ENCODE data around the gene EEF1E1.

Gene EEF1E1

DNA sequence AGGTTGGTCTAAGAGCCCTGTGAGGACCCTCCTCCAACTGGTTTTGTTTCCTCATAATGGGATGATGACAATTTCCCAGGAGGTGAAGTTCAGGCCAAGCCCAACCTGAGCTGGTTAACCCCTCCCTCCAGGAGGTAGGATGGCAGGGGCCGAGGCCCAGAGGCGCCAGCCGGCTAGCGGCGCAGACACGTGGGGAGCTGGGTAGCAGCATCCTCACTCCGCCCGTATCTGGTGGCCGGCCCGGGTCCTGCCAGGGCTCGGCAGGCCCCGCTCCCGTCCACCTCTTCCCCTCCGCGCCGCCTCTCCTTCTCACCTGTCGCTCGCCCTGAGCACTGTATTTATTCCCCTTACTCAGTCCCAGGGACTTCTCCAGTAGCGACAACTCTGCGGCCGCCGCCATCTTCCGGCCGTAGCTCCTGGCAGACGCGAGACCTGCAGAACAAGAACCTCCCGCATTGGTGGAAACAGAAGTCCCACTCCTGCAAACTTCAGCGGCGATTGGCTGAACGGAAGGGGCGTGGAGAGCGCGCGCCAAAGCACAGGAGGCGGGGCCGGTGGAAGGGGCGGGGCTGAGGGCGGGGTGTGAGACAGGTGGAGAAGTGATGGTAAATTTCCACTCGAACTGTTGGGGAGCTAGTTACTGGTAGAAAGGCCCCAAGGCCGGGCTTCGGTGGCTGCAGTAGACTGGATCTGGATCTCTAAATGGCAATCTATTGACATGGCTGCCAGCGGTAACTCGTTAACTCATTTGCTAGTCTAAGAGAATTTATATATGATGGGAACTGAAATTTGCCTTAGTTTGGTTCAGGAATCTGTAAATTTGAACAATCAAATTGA, at the start of gene EEF1E1:
Gene EEF1E1 (minus strand): TSS at position 427 of the 837 bp plus-strand sequence. CDS start 27 bp downstream, at position 400.
- peak; percentile 95 for DNase-seq (ENCODE audit: extremely low spot score)
- TF ChIP-seq LEF1 (IDR thresholded peaks at IDR 0.05; ENCODE audit: borderline replicate concordance) (no peak), SP1 (IDR thresholded peaks at IDR 0.05) (no peak; the same call in 1 of the 2 replicates), ELF4 (IDR thresholded peaks at IDR 0.05) (no peak; the same call in 1 of the 2 replicates), SUZ12 (IDR thresholded peaks at IDR 0.05) (no peak), L3MBTL2 (conservative IDR thresholded peaks at IDR 0.05) (peak; percentile 87), NFRKB (IDR thresholded peaks at IDR 0.05) (peak; percentile 88), TARDBP (IDR thresholded peaks at IDR 0.05) (no peak)
- ChIA-PET CTCF (interaction anchor here (1.0 to 1.1 kb wide), 2 partner anchors 29 to 117 kb away, joined by 3 read pairs; no protein-coding TSS in a partner anchor), POLR2A (interaction anchor here (0.6 to 2.3 kb wide), 15 partner anchors 8 to 191 kb away, joined by 3 to 24 read pairs (median 4); partner anchors contain the start of gene BLOC1S5)

DNA sequence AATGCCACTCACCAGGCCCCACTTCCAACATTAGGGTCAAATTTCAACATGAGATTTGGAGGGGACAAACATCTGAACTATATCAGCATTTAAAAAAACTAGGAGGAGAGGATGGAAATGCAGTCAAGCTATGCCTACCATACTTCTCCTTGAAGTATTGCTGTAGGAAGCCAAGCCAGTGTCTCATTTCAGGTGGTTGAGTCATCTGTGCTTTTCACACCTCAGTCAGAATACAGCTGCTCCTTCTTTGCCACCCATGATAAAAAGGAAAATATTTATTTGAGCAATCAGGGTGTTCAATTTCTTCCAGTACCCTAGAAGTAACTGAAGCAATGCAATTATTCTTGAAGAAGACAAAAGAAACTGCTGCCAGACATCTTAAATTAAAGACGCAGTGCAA, 47.0 kb upstream of the EEF1E1 start:
- no peak for DNase-seq (ENCODE audit: extremely low spot score)
- TF ChIP-seq SUZ12 (IDR thresholded peaks at IDR 0.05), result no peak
- CTCF ChIA-PET, result interaction anchor here (0.6 kb wide), 1 partner anchor 70 kb away, joined by 3 read pairs; no protein-coding TSS in a partner anchor
- POLR2A ChIA-PET, result no interaction called here

DNA sequence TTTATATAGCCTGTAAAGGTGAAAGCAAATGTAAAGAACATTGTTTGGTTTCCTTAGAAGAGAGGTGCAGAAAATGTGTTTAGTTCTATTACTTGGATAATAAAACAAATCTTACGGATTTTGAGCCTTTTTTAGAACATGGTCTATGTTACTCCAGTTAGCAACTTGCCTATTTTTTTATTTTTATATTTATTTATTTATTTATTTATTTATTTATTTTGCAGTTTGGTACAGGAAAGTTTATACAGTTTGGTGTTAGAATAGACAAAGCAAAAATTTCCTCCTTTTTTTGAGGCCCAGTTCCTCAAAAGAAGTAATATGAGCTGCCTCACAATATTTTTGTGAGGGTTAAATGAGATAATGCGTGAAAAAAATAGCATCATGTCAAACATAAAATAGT, 41.6 kb upstream of the EEF1E1 start:
- ChIA-PET CTCF (no interaction called here), POLR2A (no interaction called here)
- no peak for DNase-seq (ENCODE audit: extremely low spot score)
- TF ChIP-seq ZNF384 (IDR thresholded peaks at IDR 0.05) (no peak), FOXA1 (IDR thresholded peaks at IDR 0.05) (no peak), L3MBTL2 (conservative IDR thresholded peaks at IDR 0.05) (no peak), TARDBP (IDR thresholded peaks at IDR 0.05) (no peak), LEF1 (IDR thresholded peaks at IDR 0.05; ENCODE audit: borderline replicate concordance) (no peak), BHLHE40 (IDR thresholded peaks at IDR 0.05; ENCODE audit: borderline replicate concordance) (no peak), FOXK2 (IDR thresholded peaks at IDR 0.05) (no peak), NFRKB (IDR thresholded peaks at IDR 0.05) (no peak), ELF4 (IDR thresholded peaks at IDR 0.05) (no peak), FOXM1 (IDR thresholded peaks at IDR 0.05; ENCODE audit: borderline replicate concordance) (no peak)

DNA sequence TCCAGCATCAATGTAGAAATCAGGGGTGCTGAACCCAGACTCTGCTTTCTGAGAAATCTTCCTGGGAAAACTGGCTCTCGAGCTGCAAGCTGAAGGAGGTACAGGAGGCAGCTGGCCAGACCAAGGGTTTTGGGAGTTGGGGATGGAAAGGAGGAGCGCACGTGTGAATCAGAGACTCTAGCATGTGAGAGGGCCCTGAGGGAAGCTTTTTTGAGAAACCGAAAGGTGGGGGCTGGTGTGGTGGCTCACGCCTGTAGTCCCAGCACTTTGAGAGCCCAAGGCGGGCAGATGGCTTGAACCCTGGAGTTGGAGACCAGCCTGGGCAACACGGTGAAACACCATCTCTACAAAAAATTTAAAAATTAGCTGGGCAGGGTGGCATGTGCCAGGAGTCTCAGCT, 37.1 kb upstream of the EEF1E1 start:
- DNase-seq (ENCODE audit: extremely low spot score), result no peak
- ChIA-PET POLR2A (no interaction called here), CTCF (interaction anchor here (1.1 kb wide), 1 partner anchor 79 kb away, joined by 3 read pairs; no protein-coding TSS in a partner anchor)
- TF ChIP-seq BHLHE40 (IDR thresholded peaks at IDR 0.05; ENCODE audit: borderline replicate concordance), result no peak
- TF ChIP-seq, protein P1, sequence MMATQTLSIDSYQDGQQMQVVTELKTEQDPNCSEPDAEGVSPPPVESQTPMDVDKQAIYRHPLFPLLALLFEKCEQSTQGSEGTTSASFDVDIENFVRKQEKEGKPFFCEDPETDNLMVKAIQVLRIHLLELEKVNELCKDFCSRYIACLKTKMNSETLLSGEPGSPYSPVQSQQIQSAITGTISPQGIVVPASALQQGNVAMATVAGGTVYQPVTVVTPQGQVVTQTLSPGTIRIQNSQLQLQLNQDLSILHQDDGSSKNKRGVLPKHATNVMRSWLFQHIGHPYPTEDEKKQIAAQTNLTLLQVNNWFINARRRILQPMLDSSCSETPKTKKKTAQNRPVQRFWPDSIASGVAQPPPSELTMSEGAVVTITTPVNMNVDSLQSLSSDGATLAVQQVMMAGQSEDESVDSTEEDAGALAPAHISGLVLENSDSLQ (IDR thresholded peaks at IDR 0.05), result no peak

DNA sequence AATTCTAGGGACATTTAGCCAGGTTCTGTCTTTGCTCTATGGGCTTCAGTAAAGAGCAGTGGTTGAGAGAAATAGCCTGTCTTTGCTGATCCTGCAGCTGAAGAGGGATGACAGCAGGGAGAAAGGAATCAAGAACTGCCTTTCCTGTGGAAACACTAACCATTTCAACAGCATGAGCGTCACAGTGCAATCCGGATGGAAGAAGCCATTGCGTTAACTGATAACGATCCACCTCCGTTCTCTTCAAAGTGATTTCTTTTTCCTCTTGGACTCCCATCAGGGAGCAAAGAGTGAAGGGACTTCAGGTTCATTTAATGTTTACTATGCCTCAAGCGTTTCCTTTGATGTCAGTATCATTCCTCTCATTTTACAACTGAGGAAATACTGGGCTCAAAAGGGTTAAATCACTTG, 35.2 kb upstream of the EEF1E1 start:
- TF ChIP-seq FOXM1 (IDR thresholded peaks at IDR 0.05; ENCODE audit: borderline replicate concordance), result no peak
- no peak for TF ChIP-seq NFRKB (IDR thresholded peaks at IDR 0.05)
- TF ChIP-seq ZNF384 (IDR thresholded peaks at IDR 0.05), result no peak
- TF ChIP-seq CTBP1 (IDR thresholded peaks at IDR 0.05; ENCODE audit: borderline replicate concordance), result no peak
- no peak for TF ChIP-seq HDGF (IDR thresholded peaks at IDR 0.05; ENCODE audit: borderline replicate concordance)
- no peak for TF ChIP-seq L3MBTL2 (conservative IDR thresholded peaks at IDR 0.05)
- TF ChIP-seq FOXA1 (IDR thresholded peaks at IDR 0.05), result no peak
- no peak for DNase-seq (ENCODE audit: extremely low spot score)
- POLR2A ChIA-PET, result no interaction called here
- CTCF ChIA-PET, result interaction anchor here (0.6 kb wide), 1 partner anchor 82 kb away, joined by 3 read pairs; no protein-coding TSS in a partner anchor

DNA sequence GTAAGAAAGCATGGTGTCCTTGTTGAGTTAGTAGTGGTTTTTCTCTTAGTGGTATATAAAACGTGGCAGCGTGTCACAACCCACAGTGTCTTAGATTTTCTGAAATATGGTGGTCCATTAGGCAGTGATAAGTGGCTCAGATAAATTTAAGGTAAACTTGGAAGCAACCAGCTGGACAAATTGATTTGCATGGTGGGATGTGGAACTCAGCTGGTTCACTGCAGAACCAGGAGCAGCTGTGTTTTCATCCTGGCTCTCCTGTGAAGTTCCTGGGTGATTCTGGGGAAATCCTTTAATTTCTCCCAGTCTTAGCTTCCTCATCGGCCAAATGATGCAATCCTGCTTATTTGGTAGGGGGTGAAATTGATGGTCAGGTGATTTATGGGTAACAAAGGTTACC, 32.9 kb upstream of the EEF1E1 start:
- ChIA-PET POLR2A (no interaction called here), CTCF (interaction anchor here (1.1 kb wide), 1 partner anchor 84 kb away, joined by 4 read pairs; no protein-coding TSS in a partner anchor)
- TF ChIP-seq ZNF384 (IDR thresholded peaks at IDR 0.05), result no peak
- no peak for TF ChIP-seq NFRKB (IDR thresholded peaks at IDR 0.05)
- DNase-seq (ENCODE audit: extremely low spot score), result no peak

DNA sequence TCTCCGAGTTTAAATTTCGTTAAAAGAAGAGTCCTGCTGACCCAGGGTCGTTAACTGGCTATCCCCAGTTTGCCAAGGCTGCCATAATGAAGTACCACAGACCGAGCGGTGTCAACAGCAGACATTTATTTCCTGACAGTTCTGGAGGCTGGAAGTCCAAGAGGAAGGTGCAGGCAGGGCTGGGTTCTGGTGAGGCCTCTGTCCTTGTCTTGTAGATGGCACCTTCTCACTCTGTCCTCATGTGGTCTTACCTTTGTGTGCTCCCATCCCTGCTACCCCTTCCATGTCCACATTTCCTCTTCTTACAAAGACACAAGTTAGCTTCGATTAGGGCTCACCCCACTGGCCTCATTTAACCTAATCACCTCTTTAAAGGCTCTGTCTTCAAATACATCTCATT, 29.8 kb upstream of the EEF1E1 start:
- no peak for TF ChIP-seq FOXK2 (IDR thresholded peaks at IDR 0.05)
- no peak for TF ChIP-seq ELF4 (IDR thresholded peaks at IDR 0.05)
- no peak for TF ChIP-seq NFRKB (IDR thresholded peaks at IDR 0.05)
- TF ChIP-seq SUZ12 (IDR thresholded peaks at IDR 0.05), result no peak
- no peak for TF ChIP-seq LEF1 (IDR thresholded peaks at IDR 0.05; ENCODE audit: borderline replicate concordance)
- no peak for TF ChIP-seq FOXM1 (IDR thresholded peaks at IDR 0.05; ENCODE audit: borderline replicate concordance)
- no peak for TF ChIP-seq BHLHE40 (IDR thresholded peaks at IDR 0.05; ENCODE audit: borderline replicate concordance)
- no peak for TF ChIP-seq FOXA1 (IDR thresholded peaks at IDR 0.05)
- TF ChIP-seq TARDBP (IDR thresholded peaks at IDR 0.05), result no peak
- TF ChIP-seq ZNF384 (IDR thresholded peaks at IDR 0.05), result no peak
- no peak for TF ChIP-seq SP1 (IDR thresholded peaks at IDR 0.05)
- no peak for TF ChIP-seq ARNT (IDR thresholded peaks at IDR 0.05)
- TF ChIP-seq, protein P1 (IDR thresholded peaks at IDR 0.05), result no peak
- no peak for TF ChIP-seq L3MBTL2 (conservative IDR thresholded peaks at IDR 0.05)
- TF ChIP-seq CTBP1 (IDR thresholded peaks at IDR 0.05; ENCODE audit: borderline replicate concordance), result no peak
- no peak for TF ChIP-seq HDGF (IDR thresholded peaks at IDR 0.05; ENCODE audit: borderline replicate concordance)
- CTCF ChIA-PET, result interaction anchor here (6.9 kb wide), 1 partner anchor 88 kb away, joined by 141 read pairs; no protein-coding TSS in a partner anchor
- POLR2A ChIA-PET, result interaction anchor here (1.7 kb wide), 1 partner anchor 87 kb away, joined by 6 read pairs; no protein-coding TSS in a partner anchor
- no peak for DNase-seq (ENCODE audit: extremely low spot score)
